Upper lobe of left lung (tissue), 4 donors: ENCODE data around the gene BRF1.

Source experiments
- EP300 ChIP-seq, 4 donors: sonication (generic); formaldehyde crosslinking; IDR thresholded peaks; one replicate each; pipeline ENCODE4 v1.5.1; 2017; ENCODE audit warnings: antibody characterized with exemption in 4 of 4, control low read depth in 2 of 4
- POLR2A ChIP-seq, 4 donors: fragments of 450-650 bp; IDR thresholded peaks; one replicate each; pipeline ENCODE4 v1.5.1; 2016 to 2017; ENCODE audit warnings: antibody characterized with exemption in 4 of 4, mild to moderate bottlenecking in 2 of 4
- TF ChIP-seq, protein P1 (sequence below), 6 experiments: fragments of 450-650 bp in 4 of 6; fragments of 200-600 bp in 2 of 6; sonication (generic) in 2 of 6; IDR thresholded peaks; one replicate each; pipeline ENCODE4 v1.5.1; 2016 to 2019; ENCODE audit warnings: antibody characterized with exemption in 6 of 6

DNA sequence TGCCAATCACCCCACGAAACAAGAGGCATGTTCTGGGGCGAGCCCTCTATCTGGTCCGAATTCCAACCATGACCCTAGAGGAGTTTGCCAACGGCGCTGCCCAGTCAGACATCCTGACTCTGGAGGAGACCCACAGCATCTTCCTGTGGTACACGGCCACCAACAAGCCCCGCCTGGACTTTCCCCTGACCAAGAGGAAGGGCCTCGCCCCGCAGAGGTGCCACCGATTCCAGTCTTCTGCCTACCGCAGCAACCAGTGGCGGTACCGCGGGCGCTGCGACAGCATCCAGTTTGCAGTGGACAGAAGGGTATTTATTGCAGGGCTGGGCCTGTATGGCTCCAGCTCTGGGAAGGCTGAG is 50.8 kb downstream of the BRF1 start:
- TF ChIP-seq, protein P1, sequence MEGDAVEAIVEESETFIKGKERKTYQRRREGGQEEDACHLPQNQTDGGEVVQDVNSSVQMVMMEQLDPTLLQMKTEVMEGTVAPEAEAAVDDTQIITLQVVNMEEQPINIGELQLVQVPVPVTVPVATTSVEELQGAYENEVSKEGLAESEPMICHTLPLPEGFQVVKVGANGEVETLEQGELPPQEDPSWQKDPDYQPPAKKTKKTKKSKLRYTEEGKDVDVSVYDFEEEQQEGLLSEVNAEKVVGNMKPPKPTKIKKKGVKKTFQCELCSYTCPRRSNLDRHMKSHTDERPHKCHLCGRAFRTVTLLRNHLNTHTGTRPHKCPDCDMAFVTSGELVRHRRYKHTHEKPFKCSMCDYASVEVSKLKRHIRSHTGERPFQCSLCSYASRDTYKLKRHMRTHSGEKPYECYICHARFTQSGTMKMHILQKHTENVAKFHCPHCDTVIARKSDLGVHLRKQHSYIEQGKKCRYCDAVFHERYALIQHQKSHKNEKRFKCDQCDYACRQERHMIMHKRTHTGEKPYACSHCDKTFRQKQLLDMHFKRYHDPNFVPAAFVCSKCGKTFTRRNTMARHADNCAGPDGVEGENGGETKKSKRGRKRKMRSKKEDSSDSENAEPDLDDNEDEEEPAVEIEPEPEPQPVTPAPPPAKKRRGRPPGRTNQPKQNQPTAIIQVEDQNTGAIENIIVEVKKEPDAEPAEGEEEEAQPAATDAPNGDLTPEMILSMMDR (IDR thresholded peaks at IDR 0.05), result no peak
- no peak for TF ChIP-seq POLR2A (IDR thresholded peaks at IDR 0.05)
- no peak for TF ChIP-seq EP300 (IDR thresholded peaks at IDR 0.05)
